Stimulated activated CD8-positive, alpha-beta memory T cell treated with anti-CD3 and anti-CD28 coated beads, Interleukin-2, amount 100 ng/mL, for 48 hours (primary cell): ENCODE measurements around the gene EPHA2.

Experiments used
- DNase-seq, 2 donors: peaks; one replicate each; pipeline ENCODE4 v3.0.0-alpha.2; 2020; ENCODE audit warnings: low read depth in 2 of 2

Gene EPHA2

DNA sequence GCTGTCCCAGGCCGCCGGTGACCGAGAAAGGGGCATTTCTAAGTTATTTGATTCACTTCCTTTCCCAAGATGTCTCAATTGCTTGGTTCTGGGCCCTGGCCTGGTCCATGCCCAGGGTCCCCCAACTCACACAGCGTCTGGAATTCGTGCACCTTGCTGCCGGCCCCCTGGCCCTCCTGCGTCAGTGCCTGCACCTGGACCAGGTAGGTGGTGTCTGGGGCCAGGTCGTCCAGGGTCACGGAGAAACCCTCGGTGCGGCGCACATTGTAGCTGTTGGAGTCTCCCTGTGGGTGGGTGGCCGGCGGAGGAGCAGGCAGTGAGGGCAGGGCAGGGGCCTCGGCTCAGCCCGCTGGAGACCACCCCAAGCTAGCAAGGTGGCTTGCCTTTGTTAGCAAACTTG, 21.0 kb downstream of the EPHA2 start:
- DNase-seq, result no peak

DNA sequence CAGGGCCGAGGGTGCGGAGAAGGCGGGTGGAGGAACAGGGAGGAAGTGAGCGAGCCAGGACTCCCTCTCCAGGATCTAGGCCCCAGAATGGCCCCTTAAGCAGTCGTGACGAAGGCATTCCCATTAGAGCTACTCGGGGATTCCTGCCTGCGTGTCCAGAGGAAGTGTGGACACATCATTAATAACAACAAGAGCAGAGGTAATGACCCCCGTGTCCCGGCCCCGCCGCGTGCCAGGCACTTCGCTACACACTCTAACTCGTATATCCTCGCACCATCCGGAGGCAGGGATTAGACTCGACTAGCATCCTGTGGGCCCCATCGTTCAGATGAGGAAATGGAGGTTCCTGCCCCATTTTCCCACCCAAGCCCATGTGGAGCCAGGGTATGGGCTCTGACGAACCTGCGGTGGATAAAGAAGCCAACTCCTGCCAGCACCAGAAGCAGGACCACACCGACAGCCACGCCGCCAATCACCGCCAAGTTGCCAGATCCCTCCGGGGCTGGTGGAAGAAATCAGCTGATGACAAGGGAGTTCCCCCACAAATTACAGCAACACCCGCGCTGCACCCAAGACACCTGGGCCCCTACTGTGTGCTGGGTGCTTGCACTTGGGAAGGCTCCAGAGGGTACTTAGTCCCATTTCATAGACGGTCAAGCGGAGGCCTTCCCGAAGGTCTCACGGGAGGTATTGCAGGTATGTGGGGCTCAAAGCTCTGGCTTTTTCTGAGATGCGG, 21.6 kb downstream of the EPHA2 start:
- no peak for DNase-seq

DNA sequence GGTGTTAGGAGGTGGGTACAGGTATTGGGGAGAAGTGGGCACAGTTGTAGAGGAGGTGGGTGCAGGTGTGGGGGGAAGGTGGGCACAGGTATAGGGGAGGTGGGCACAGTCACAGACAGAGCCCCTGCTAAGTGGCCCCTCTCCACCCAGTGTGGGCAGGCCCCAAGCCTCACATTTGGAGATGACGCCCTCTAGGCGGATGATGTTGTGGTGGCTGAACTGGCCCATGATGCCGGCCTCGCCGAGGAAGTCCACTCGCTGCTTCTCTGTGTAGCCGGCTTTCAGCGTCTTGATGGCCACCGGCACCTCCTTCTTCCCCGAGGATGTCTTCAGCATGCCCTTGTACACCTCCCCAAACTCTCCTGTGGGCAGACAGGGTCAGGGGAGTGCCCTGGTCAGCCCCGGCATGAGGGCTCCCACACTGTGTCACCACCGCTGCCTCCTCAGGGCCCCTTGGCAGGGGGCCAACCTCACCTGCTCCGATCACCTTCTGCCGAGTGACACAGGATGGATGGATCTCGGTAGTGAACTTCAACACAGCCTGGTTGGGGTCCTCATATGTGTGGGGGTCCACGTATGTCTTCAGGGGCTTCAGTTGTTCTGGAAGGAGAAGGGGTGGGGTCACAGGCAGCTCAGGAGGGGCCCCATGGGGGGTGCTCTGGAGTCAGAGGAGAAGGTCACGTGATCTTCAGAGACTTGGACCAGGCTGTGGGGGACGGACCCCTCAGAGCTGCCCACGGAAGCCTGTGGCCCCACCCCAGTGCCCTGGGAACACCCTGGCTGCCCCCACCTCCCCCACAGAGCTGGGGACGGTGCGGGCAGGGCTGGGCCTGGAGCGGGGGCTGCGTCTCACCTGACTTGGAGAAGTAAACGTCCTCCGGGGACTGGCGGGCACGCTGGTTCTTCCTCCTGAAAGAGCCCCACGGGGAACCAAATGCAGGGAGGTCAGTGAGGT, 22.6 kb downstream of the EPHA2 start:
- no peak for DNase-seq

DNA sequence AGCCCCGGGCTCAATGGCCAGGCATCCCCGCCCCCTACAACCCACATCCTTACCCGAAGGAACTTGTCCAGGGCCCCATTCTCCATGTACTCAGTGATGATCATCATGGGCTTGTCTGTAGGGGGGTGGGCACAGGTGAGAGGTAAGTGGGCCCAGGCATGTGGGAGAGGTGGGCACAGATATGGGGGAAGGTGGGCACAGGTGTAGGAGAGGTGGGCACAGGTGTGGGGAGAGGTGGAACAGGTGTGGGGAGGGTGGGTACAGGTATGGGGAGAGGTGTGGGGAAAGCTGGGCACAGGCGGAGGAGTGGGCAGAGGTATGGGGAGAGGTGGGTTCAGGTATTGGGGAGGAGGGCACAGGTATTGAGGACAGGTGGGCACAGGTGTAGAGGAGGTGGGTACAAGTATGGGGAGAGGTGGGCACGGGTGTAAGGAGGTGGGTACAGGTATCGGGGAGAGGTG, 23.5 kb downstream of the EPHA2 start:
- no peak for DNase-seq

DNA sequence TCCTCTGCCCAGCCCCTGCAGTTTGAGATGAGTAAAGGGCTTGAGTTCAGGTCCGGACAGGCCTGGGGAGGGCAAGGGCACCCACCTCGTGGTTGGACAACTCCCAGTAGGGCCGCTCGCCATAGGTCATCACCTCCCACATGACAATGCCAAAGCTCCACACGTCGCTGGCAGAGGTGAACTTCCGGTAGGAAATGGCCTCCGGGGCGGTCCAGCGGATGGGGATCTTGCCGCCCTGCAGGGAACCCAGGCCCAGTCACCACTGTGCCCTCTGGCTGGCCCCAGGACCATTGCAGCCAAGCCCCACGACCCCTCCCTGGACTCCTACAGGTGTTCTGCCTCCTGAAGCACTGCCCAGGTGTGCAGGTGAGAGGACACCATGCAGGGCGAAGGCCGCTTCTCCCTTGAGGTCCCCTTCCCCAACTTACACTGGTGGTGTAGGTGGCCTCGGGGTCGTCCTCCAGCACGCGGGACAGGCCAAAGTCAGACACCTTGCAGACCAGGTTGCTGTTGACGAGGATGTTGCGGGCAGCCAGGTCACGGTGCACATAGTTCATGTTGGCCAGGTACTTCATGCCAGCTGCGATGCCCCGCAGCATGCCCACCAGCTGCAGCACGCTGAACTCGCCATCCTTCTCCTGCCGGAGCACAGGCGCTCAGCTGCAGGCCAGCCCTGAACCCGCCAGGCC, 24.1 kb downstream of the EPHA2 start:
- no peak for DNase-seq

DNA sequence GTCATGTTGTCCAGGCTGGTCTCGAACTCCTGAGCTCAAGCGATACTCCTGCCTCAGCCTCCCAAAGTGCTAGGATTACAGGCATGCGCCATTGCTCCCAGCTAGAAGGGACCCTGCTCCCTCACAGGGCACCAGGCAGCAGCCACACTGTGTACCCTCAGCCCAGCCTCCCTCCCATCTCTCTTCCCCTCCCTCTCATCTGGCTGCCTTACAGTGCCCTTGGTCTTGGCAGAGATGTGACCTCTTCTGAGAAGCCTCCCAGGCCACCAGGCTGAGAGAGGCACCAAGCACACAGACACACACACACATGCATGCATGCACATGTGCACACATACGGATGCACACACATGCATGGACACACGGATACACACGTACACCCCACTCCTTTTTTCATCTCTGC, 25.0 kb downstream of the EPHA2 start:
- DNase-seq, result no peak

DNA sequence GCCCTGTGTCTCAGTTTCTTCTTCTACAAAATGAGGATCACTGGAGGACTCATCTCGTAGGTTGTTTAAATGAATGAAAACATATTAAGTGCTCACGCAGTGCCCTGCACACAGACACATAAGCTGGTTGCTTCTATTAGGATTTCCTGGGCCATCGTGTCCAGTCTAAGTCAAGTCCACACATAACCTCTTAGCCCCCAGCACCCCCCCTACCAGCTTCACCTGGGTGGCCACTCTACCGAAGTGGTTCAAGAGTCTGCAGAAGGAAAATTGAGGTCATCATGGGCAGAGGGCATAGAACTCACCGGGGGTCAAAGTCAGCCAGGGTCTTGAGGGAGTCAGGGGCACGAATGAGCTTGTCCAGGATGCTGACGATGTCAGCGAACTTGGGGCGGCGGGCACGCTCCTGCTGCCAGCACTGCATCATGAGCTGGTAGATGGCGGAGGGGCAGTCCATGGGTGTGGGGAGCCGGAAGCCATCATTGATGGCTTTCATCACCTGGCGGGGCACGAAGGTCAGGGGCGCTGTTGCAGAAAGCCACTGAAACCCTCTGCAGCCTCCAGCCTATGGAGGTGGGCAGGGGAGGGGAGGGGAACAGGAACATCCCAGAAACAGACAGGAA, 25.8 kb downstream of the EPHA2 start:
- no peak for DNase-seq

DNA sequence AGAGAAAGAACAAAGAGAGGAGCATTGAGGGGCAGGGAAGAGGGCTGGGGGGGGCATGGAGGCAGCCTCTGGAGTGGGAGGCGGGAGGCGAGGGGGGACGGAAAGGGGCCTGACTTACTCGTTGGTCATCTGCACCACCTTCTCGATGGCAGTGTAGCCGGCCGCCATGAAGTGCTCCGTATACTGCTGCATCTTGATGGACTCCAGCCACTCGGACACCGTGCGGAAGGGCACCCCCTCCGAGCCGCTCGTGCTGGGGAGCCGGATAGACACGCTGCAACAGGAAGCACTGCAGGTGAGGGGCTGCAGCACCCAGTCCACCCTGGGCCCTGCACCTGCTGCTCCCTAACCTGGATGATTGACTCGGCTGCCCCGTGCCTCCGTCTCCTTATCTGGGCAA, 26.6 kb downstream of the EPHA2 start:
- no peak for DNase-seq

DNA sequence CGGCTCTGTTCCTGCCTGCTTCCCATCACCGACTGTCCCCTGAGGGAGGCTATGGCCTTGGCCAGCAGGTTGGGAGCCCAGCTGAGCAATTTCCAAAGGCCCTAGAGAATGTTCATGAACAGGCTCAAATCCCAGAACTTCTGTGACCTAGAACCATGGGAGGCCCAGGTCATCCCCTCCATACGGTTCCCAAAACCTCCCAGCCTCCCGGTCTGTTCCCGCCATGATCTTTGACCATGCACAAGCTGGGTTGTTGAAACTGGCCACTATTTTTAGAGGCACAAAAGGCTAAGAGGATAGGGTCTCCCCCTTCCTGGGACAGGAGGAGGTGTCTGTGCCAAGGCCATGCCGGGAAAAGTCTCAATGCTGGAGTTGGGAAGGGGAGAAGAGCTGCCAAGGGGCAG, 27.5 kb downstream of the EPHA2 start:
- no peak for DNase-seq

DNA sequence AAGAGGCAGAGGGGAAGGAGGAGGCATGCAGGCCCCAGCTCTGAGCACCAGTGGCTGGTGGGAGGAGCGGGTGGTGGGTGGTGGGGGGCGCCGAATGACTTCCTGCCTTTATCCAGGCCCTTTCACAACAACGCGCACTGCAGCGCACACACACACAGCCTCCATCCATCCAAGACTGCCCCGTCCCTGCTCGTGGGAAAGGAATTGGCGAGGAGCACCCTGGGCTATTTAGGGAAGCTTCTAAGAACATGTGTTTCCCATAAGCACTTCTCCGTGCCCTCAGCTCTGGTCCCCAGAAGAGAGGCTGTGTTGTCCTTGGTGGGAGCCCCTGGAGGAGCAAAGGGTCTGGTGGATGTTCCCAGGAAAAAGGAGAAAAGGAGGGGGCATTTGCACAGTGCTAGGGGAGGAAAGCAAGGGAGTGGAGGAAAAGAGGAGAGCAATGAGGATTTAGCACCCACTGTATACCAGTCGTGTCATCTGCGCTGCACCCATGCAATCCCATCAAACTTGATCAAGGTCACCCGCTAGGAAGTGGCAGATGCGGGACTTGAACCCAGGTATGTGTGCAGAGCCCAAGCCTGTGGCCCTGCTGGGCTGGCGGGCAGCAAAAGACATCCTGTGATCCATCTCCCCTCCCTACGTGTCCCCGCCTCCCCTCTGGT, 28.1 kb downstream of the EPHA2 start:
- DNase-seq, result no peak

DNA sequence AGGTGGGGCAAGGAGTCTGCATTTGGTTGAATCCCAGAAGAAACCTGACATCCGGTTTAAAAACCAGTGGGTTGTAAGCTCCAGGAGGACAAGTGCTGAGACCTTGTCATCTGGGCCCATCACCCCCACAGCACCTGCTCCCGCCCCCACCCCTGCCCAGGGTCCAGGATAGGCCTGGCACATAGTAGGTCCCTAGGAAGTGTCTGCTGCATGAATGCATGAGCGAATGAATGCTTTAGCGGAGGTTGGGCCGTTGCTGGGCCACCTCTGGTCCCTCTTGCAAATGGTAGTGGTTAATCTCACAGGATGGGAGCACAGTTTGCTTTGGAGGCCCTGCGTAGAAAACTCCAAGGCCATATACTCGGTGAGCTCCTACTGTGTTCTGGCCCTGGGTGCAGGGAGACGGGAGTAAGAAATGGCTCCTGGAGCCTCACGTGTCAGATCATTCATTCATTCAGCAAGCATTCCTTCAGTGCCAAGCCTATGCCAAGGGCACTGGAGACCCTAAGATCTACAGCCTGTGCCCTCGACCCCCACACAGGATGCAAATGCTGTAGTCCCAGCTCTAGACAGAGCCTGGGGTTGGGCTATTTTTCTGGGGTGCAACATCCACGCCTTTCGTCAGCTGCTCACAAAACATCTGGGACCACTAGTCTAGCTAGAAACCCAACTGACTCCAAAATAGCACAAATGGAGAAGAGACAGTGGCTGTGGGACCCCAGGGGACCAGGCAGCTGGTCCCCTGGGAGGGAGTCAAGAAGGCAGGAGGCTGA, 28.9 kb downstream of the EPHA2 start:
- no peak for DNase-seq

DNA sequence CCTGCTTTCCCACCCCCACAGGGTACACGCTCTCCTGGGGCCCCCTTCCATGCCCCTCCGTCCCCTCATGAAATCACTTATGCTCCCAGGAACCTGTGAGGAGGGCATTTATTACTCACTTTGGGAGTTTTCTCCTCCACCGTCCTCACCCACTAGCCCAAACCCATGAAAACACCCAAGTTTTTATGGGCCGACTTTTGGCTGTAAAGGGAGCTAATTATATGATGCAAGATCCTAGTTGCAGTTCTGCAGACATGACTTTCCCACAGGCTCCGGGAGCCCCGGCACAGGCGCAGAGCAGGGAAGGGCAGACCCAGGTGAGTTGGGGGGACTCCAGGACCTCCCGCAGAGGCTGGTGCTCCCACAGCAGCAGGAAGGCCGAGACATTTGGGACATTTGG, 29.7 kb downstream of the EPHA2 start:
- no peak for DNase-seq

DNA sequence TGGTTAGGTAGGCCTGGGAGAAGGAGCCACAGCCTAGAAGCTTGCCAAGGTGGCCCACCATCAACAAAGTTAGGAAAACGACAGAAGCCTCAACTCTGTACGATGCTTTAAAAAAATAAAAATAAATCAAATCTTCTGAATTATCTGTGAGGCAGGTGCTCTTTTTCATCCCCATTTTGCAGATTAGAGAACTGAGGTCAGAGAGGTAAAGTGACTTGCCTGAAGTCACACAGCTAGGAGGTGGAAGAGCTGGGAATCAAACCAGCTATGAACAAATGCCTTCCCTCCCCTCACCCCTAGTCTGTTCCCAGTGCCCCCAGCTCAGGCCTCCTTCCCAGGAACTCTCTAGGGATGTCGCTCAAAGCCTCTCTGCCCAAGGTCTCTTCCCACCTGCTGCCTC, 30.4 kb downstream of the EPHA2 start:
- DNase-seq, result no peak

DNA sequence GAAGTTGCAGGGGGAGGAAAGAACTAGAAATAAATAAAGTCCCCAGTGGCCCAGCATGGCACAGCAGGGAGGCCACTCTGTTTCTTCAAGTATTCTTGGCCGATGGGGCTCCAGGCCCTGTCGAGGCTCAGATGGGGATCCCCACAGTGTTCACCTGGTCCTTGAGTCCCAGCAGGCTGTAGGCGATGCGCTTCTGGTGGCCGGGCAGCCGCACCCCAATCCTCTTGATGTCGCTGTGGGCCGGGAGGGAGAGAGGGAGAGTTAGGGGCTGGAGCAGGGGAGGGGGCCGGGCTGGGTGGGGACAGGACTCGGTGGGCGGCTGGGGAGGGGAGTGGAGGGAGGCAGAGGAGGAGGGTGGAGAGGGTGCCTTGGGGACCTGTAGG, 30.8 kb downstream of the EPHA2 start:
- DNase-seq, result no peak

DNA sequence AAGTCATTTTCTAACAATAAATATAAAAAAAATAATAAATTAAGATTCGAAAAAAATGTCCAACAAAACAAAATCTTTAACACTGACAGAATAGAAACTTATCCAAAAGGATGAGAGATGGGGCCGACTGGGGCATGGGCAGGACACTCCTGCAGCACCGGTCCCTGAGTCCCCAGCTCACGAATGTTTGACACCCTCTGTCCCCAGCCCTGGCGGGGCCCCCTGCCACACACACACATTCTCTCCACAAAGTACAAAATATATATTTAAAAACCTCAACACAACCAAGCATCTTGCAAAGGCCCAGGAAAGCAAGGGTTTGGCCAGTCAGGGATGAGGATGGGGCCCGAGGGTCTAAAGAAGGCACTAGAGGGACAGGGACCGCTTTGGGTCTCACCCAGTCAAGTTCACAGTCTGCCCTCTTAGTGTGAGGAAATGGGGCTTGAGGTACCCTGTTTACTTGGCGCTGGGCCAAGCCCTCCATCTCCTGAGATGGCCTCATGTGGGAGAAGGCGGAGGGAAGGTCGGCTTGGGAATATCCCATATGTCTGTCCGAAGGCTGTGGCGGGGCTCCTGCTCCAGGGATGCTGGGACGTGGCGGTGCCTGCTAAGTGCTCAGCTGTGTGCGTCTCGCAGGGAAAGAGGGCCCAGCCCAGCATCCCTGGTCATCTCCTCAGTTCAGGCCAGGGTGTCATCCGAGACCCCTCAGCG, 31.3 kb downstream of the EPHA2 start:
- DNase-seq, result no peak

DNA sequence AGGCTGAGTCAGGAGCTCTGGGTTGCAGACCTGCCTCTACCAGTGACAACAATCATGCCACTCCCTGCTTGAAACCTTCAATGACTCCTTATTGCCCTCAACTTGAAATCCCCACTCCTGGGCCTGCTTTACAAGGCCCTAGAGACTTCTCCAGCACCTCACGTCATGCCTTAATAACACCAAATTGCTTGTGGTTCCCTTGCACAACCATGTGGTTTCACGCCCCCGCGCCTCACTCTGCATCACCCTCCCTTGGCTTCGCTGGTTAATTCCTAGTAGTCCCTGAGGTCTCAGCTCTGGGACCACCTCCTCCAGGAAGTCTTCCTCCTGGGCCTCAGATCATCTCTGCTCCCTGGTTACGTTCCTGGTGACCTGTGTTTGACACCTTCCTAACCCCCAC, 33.0 kb downstream of the EPHA2 start:
- DNase-seq, result peak; percentile 55 to 59

DNA sequence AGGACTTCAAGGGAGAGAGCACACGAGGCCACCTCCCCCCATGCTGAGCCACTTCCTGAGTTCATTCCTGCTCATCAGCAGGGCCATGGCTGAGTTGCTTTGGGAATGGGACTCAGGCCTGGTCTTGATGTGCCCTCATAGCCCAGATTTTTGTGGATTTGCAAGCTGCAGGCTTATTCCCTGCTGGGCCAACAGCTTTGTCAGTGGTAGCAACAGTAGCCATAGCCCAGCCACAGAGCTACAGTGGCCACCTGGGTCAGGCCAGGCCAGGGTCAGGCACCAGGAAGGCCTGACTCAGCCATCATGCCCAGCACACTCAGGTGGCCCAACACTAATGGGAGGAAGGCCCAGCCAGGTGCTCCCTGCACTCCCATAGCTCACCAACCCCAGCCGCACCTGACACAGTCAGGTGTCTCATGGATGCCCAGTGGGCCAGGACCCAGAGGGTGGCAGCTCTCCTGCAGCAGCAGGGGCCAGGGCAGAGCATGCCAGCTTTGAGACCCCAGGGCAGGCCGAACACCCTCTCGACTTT, 33.5 kb downstream of the EPHA2 start:
- no peak for DNase-seq

DNA sequence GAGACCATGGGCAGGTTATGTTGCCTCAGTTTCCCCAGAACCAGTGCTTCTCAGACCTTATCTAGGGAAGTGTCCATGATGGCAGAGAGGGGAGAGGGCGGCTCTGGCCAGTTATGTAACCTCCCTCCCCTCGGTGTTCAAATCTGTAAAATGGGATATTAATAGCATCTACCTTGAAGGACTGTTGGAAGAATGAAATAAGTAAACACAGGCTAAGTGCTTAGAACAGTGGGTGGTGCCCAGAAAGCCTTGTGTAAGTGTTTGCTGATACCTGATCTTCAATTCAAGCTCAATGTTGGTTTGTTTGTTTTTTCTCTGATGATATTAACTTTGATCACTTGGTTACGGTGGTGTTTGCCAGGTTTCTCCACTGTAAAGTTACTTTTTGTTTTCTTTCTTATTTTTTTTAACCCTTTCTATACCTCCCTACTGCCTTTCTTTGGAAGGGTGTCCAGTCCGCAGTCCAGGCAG, 34.9 kb downstream of the EPHA2 start:
- DNase-seq, result no peak

DNA sequence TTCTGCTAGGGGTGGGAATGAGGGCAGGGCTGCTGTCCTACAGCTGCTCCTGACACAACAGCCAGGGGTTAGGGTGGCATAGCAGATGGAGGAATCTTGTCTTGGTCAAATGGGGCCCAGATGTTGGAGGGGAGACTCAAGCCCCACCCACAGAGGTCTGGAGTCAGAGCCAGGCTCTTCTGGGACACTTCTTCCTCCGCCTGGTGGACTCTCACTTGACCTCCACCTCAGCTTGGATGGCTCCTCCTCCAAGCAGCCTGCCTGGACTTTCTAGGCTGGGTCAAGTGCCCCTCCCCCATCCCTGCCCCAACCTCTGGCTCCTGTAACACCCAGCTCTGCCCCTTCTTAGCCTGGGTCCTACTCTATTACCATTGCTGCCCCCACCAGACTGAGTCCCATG, 35.5 kb downstream of the EPHA2 start:
- DNase-seq, result no peak

DNA sequence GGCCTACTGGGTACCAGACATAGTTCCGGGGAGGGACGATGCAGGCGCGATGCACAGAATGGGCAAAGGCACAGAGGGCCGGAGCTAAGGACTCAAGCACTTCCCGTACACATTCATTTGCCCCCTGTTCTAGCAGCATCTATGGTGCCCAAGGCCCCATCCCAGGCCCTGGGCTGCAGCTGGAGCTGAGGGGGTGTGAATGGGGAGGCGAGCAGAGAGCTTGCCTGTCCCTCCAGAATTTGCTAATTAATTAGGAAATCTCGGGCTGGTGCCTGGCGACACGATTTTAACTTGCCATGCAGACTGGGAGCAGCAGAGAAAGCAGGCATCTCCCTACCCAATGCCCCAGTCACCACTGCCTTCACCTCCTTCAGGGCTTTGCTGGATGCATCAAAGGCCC, 35.9 kb downstream of the EPHA2 start:
- no peak for DNase-seq
